Stimulated activated CD4-positive, alpha-beta T cell treated with anti-CD3 and anti-CD28 coated beads, Interleukin-12 subunit alpha, Interleukin-12 subunit beta, amount 100 ng/mL, for 48 hours (primary cell): Measurements from ENCODE around the gene EGLN2.
"Not testable (repeated sequence)": the region's sequence is repeated elsewhere in the genome, so short reads cannot be mapped to it uniquely, and the experiment has no call there.

Source experiments
- DNase-seq, 3 donors: peaks; one replicate each; pipeline ENCODE4 v3.0.0-alpha.2; 2020; ENCODE audit warnings: low read depth in 2 of 3, low spot score in 1 of 3

The EGLN2 gene

GRCh38 chr19:40815223-40815622 is 16.2 kb downstream of the EGLN2 start:
- DNase-seq: no peak

- peak; percentile 62 to 71 (median 63) for DNase-seq
These were observed 19.7 kb downstream of the EGLN2 start for GRCh38 chr19:40818480-40819399.

- peak in 2 of 3 donors; percentile 48 to 64 for DNase-seq
These were observed 20.7 kb downstream of the EGLN2 start for GRCh38 chr19:40819479-40820234.

GRCh38 chr19:40822161-40822560 is 23.2 kb downstream of the EGLN2 start:
- DNase-seq: no peak

- DNase-seq: not testable (repeated sequence)
These were observed 23.9 kb downstream of the EGLN2 start for GRCh38 chr19:40822704-40823553.

- DNase-seq: not testable (repeated sequence)
These were observed 25.9 kb downstream of the EGLN2 start for GRCh38 chr19:40824916-40825315.

- DNase-seq: not testable (repeated sequence)
These were observed 26.6 kb downstream of the EGLN2 start for GRCh38 chr19:40825460-40826095.

- not testable (repeated sequence) for DNase-seq
These were observed 27.3 kb downstream of the EGLN2 start for GRCh38 chr19:40826312-40826698.

- not testable (repeated sequence) for DNase-seq
These were observed 27.9 kb downstream of the EGLN2 start for GRCh38 chr19:40826699-40827385.

- DNase-seq: no peak
These were observed 28.6 kb downstream of the EGLN2 start for GRCh38 chr19:40827386-40828247.

GRCh38 chr19:40829205-40829604 is 30.2 kb downstream of the EGLN2 start:
- DNase-seq: no peak

- not testable (repeated sequence) for DNase-seq
These were observed 31.8 kb downstream of the EGLN2 start for GRCh38 chr19:40830741-40831140.

GRCh38 chr19:40831502-40832430 is 32.8 kb downstream of the EGLN2 start:
- no peak for DNase-seq

- not testable (repeated sequence) for DNase-seq
These were observed 33.4 kb downstream of the EGLN2 start for GRCh38 chr19:40832431-40832790.

GRCh38 chr19:40833728-40834533 is 34.9 kb downstream of the EGLN2 start:
- not testable (repeated sequence) for DNase-seq

- DNase-seq: no peak
These were observed 37.9 kb downstream of the EGLN2 start for GRCh38 chr19:40836754-40837429.

- DNase-seq: not testable (repeated sequence)
These were observed 39.5 kb downstream of the EGLN2 start for GRCh38 chr19:40838477-40838876.
